Endothelial cell of umbilical vein (primary cell): ENCODE measurements around the gene RMND5A. TPM values are rescaled to one million over a fixed set of nuclear protein-coding genes. Genes with fewer than 3 reads are reported as not detected.

Source experiments
- BruUV-seq: library from RNA; stranded (reverse); fragments of 400-500 nt; replicated peaks from 2 replicates; lab custom pipeline; 2021; lab: Mats Ljungman, UMichigan
- CTCF ChIA-PET: fragments of 300-600, 350-600 bp; sonication (Branson Sonifier 250); formaldehyde crosslinking; loops from one replicate; lab custom pipeline; 2021; ENCODE audit warnings: antibody characterized with exemption, inconsistent platforms; lab: Charles Lee
- POLR2A ChIA-PET: fragments of 300-600, 350-600 bp; sonication (Branson Sonifier 250); formaldehyde crosslinking; loops from one replicate; lab custom pipeline; 2021; ENCODE audit warnings: antibody characterized with exemption, inconsistent platforms; lab: Charles Lee
- DNase-seq: peaks from one replicate; pipeline ENCODE4 v3.0.0-alpha.2; 2011; ENCODE audit warnings: low read depth, low spot score
- FAIRE-seq: peaks from 2 replicates; lab custom pipeline; 2011; peaks lifted over from hg19 to GRCh38; lab: Jason Lieb, UNC
- H2AFZ ChIP-seq: 2 replicates; pipeline ENCODE4 v1.6.0; 2012; ENCODE audit warnings: low read depth, low read length, control low read depth, inconsistent platforms
- H3K27ac ChIP-seq: 2 replicates; pipeline ENCODE4 v1.5.1; 2011; ENCODE audit warnings: low read depth, mild to moderate bottlenecking, control low read depth, low read length, moderate library complexity; ENCODE audit not compliant: insufficient read depth
- H3K27me3 ChIP-seq, 2 experiments: 2 replicates each; pipeline versions ENCODE4 v1.6.0 to v1.6.1; 2011; ENCODE audit warnings: low read length in 2 of 2, mixed read lengths in 1 of 2; ENCODE audit not compliant: control insufficient read depth in 2 of 2, insufficient read depth in 2 of 2
- H3K36me3 ChIP-seq, 2 experiments: 2 replicates in 1 of 2; 3 replicates in 1 of 2; pipeline ENCODE4 v1.5.1; 2011; ENCODE audit warnings: low read length in 2 of 2, mild to moderate bottlenecking in 1 of 2, moderate library complexity in 1 of 2; ENCODE audit not compliant: control insufficient read depth in 2 of 2, insufficient read depth in 2 of 2; ENCODE audit errors: extremely low read depth in 1 of 2
- H3K4me1 ChIP-seq: 3 replicates; pipeline ENCODE4 v1.5.1; 2011; ENCODE audit warnings: mild to moderate bottlenecking, low read length; ENCODE audit not compliant: control insufficient read depth, insufficient read depth; ENCODE audit errors: extremely low read depth
- H3K4me2 ChIP-seq: 2 replicates; pipeline ENCODE4 v1.6.1; 2011; ENCODE audit warnings: low read length, control low read depth, mixed read lengths; ENCODE audit not compliant: insufficient read depth
- H3K4me3 ChIP-seq, 3 experiments: fragments of 200-600 bp in 1 of 3; sonication (generic), shearing (Covaris generic) in 1 of 3; replicated peaks in 1 of 3; 2 replicates each; pipeline ENCODE4 v1.5.1; 2011 to 2016; ENCODE audit warnings: control low read depth in 3 of 3, low read length in 3 of 3, mild to moderate bottlenecking in 2 of 3, inconsistent platforms in 1 of 3, low read depth in 1 of 3, moderate library complexity in 1 of 3; ENCODE audit not compliant: insufficient read depth in 1 of 3
- H3K79me2 ChIP-seq: 2 replicates; pipeline ENCODE4 v1.6.0; 2012; ENCODE audit warnings: low read length, inconsistent platforms; ENCODE audit not compliant: control insufficient read depth, insufficient read depth
- H3K9ac ChIP-seq: replicated peaks from 2 replicates; pipeline ENCODE3; 2011; ENCODE audit warnings: low read length, control low read depth; ENCODE audit not compliant: insufficient read depth; ENCODE audit errors: extremely low read depth
- H3K9me1 ChIP-seq: replicated peaks from 3 replicates; pipeline ENCODE4 v1.6.0; 2011; ENCODE audit warnings: mild to moderate bottlenecking, low read length; ENCODE audit not compliant: control insufficient read depth, insufficient read depth; ENCODE audit errors: extremely low read depth
- H3K9me3 ChIP-seq: replicated peaks from 2 replicates; pipeline ENCODE4 v1.5.1; 2012; ENCODE audit warnings: low read length, inconsistent platforms; ENCODE audit not compliant: control insufficient read depth, insufficient read depth
- H4K20me1 ChIP-seq: replicated peaks from 2 replicates; pipeline ENCODE3; 2011; ENCODE audit warnings: mild to moderate bottlenecking, low read length; ENCODE audit not compliant: control insufficient read depth, insufficient read depth; ENCODE audit errors: extremely low read depth
- EZH2 ChIP-seq: IDR thresholded peaks from 2 replicates; pipeline ENCODE4 v1.6.1; 2012; ENCODE audit warnings: borderline replicate concordance, low read depth, mild to moderate bottlenecking, moderate library complexity, low read length, inconsistent platforms; ENCODE audit not compliant: severe bottlenecking
- FOS ChIP-seq: IDR thresholded peaks from 2 replicates; pipeline ENCODE4 v1.6.1; 2011; ENCODE audit warnings: mild to moderate bottlenecking, low read length, moderate library complexity, borderline replicate concordance; ENCODE audit not compliant: insufficient read depth
- GATA2 ChIP-seq: IDR thresholded peaks from 2 replicates; pipeline ENCODE4 v1.7.0; 2011; ENCODE audit warnings: low read depth, mild to moderate bottlenecking, moderate library complexity, mixed read lengths, low read length; ENCODE audit not compliant: insufficient read length, insufficient read depth
- JUN ChIP-seq: IDR thresholded peaks from 2 replicates; pipeline ENCODE4 v1.6.1; 2011; ENCODE audit warnings: borderline replicate concordance, low read depth; ENCODE audit not compliant: insufficient read length, insufficient read depth
- MAX ChIP-seq: IDR thresholded peaks from 2 replicates; pipeline ENCODE4 v1.6.1; 2011; ENCODE audit not compliant: insufficient read depth, insufficient read length
- MYC ChIP-seq: IDR thresholded peaks from one replicate; pipeline ENCODE4 v1.6.1; 2011; ENCODE audit warnings: mild to moderate bottlenecking, low read depth, low read length
- POLR2A ChIP-seq: IDR thresholded peaks from 2 replicates; pipeline ENCODE4 v1.6.1; 2012; ENCODE audit warnings: low read depth, mild to moderate bottlenecking, control low read depth, low read length
- POLR2AphosphoS5 ChIP-seq: IDR thresholded peaks from 2 replicates; pipeline ENCODE4 v1.6.1; 2012; ENCODE audit warnings: low read depth, mild to moderate bottlenecking, control low read depth, low read length, moderate library complexity; ENCODE audit not compliant: insufficient read depth
- dilution Hi-C: fragments of 300-500 bp; cut with MboI; formaldehyde crosslinking; loops from one replicate; pipeline ENCODE4 v1.15.0; 2019; ENCODE audit warnings: low sequenced_read_pairs; ENCODE audit not compliant: extremely low pct_ligation_motif_present
- intact Hi-C: fragments of 100-400 bp; cut with micrococcal nuclease; formaldehyde crosslinking; loops from one replicate; pipeline ENCODE4 v1.10.0; 2022
- polyA plus RNA-seq, 4 experiments: library from polyadenylated mRNA; depleted of rRNA in 3 of 4; stranded (reverse) in 3 of 4; unstranded in 1 of 4; fragments of >200 nt; gene quantifications; 2 replicates each; pipeline versions ENCODE4 v1.2.1 to v1.2.3, GENCODE V29; 2011 to 2012; ENCODE audit warnings: missing spikeins in 1 of 4
- total RNA-seq: library from RNA; stranded (reverse); gene quantifications from 2 replicates; pipeline ENCODE4 v1.2.3, GENCODE V29; 2021
- TF ChIP-seq, protein P1 (sequence below), 2 donors: IDR thresholded peaks; 1 replicate in 1 of 2; 2 replicates in 1 of 2; pipeline ENCODE4 v1.5.1; 2011; ENCODE audit warnings: low read length in 2 of 2, mild to moderate bottlenecking in 2 of 2, moderate library complexity in 2 of 2, control low read depth in 1 of 2, inconsistent platforms in 1 of 2, low read depth in 1 of 2; ENCODE audit not compliant: insufficient read depth in 1 of 2; ENCODE audit errors: extremely low read depth in 1 of 2

RMND5A gene
- total and polyA plus RNA-seq, 2 donors (not counting 3 experiments of a cell fraction or from before 2014, with no cell fraction given) = 10.8 to 21.5 TPM

DNA sequence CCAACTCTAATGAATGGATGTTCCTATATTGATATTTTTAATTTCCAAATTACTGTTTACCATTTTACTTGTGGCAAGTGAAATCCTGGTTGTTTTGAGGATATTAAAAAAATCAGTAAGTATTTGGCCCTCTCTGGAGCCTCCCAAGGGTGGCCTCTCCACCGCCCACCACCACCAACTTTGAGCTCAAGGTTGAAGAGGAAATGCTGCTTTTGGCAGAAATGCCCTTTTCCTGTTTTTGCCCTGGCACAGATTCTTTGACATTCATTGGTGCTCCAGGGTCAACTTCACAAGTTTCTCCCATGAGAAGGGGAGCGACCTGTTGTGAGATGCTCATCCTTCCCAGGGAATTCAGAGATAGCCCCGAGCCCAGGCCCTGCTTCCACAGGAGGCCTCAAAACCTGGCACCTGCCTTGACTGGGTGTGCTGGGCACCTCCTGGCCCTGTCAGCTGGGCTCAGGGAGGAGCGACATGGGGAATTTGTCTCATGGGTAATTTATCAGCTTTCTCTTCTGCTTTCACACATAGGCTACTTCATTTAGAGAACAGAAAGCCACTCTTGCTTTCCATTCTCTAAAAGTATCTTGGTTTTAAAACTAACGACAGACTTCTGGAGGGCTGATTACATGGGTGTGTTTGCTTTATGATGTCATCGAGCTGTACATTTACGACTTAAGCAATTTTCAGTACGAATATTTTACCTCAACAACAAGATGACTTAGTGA, 63.7 kb downstream of the RMND5A start:
- dilution Hi-C loops = no loop called here
- no peak overlapping the region for H3K4me3 ChIP-seq
- peaks cover 16 to 23% of the 10 kb centered on the region in 2 experiments for H3K27me3 ChIP-seq
- no peaks in the 10 kb centered on the region for H3K79me2 ChIP-seq
- H3K36me3 ChIP-seq = no peaks in the 10 kb centered on the region
- H2AFZ ChIP-seq = no peak overlapping the region
- H3K4me2 ChIP-seq = no peak overlapping the region
- H3K4me1 ChIP-seq = no peaks in the 10 kb centered on the region
- H3K9ac ChIP-seq = no peak overlapping the region
- DNase-seq (no peak), FAIRE-seq (no peak)
- ChIA-PET CTCF (interaction anchor here (1.2 kb wide), 1 partner anchor 19 kb away, joined by 3 read pairs; no protein-coding TSS in a partner anchor), POLR2A (no interaction called here)
- no peaks in the 10 kb centered on the region for H3K9me3 ChIP-seq
- no peaks in the 10 kb centered on the region for H3K9me1 ChIP-seq
- no peaks in the 10 kb centered on the region for H4K20me1 ChIP-seq
- BruUV-seq = no TSS peak
- TF ChIP-seq POLR2A = no peak
- TF ChIP-seq, protein P1, sequence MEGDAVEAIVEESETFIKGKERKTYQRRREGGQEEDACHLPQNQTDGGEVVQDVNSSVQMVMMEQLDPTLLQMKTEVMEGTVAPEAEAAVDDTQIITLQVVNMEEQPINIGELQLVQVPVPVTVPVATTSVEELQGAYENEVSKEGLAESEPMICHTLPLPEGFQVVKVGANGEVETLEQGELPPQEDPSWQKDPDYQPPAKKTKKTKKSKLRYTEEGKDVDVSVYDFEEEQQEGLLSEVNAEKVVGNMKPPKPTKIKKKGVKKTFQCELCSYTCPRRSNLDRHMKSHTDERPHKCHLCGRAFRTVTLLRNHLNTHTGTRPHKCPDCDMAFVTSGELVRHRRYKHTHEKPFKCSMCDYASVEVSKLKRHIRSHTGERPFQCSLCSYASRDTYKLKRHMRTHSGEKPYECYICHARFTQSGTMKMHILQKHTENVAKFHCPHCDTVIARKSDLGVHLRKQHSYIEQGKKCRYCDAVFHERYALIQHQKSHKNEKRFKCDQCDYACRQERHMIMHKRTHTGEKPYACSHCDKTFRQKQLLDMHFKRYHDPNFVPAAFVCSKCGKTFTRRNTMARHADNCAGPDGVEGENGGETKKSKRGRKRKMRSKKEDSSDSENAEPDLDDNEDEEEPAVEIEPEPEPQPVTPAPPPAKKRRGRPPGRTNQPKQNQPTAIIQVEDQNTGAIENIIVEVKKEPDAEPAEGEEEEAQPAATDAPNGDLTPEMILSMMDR (IDR thresholded peaks at IDR 0.05; ENCODE audit: extremely low read depth in 1 of 2, insufficient read depth in 1 of 2, low read depth in 1 of 2, low read length in 2 of 2) = no peak
- TF ChIP-seq MAX = no peak
- TF ChIP-seq MYC = no peak
- no peak for TF ChIP-seq GATA2
- no peak for TF ChIP-seq JUN
- no peak for TF ChIP-seq EZH2
- no peak for TF ChIP-seq FOS
- no peak for TF ChIP-seq POLR2AphosphoS5
- intact Hi-C loops = no loop called here
- H3K27ac ChIP-seq = no peak overlapping the region
